Colon (tissue), 2 donors: ENCODE measurements around the gene SMARCC2.
"Not testable (repeated sequence)": the region's sequence is repeated elsewhere in the genome, so short reads cannot be mapped to it uniquely, and the experiment has no call there.

ENCODE experiments used
- FAIRE-seq: peaks from 2 replicates; lab custom pipeline; 2012; peaks lifted over from hg19 to GRCh38; lab: Jason Lieb, UNC
- donor health status: control.
- donor health status: control.

SMARCC2 gene

GRCh38 chr12:56208006-56208405 lies 18.7 kb upstream of the SMARCC2 start:
- no peak for FAIRE-seq

- FAIRE-seq = no peak
Measured at GRCh38 chr12:56206452-56207166, 17.3 kb upstream of the SMARCC2 start.

- no peak for FAIRE-seq
Measured at GRCh38 chr12:56205445-56205844, 16.2 kb upstream of the SMARCC2 start.

GRCh38 chr12:56204275-56204674 lies 15.0 kb upstream of the SMARCC2 start:
- FAIRE-seq = no peak

- no peak for FAIRE-seq
Measured at GRCh38 chr12:56202838-56203237, 13.6 kb upstream of the SMARCC2 start.

- FAIRE-seq = no peak
Measured at GRCh38 chr12:56202366-56202765, 13.1 kb upstream of the SMARCC2 start.

DNA sequence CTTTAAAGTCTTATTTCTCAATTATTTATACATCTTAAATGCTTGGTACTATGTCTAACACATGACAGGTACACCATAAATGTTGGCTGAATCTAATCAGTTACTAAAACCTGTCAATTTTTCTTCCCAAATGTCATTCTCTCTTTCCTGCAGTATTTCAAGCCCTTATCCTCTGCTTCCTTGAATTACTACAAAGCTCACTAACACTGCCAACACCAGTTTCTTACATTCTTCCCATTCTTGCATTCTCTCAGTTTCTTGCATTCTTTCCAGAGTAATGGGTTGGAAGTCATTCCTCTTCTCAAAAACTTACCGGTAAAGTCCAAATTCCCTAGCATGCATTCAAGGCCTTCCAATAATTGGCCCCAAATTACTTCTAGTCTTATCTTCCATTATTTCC lies 9.6 kb upstream of the SMARCC2 start:
- FAIRE-seq = no peak

- no peak for FAIRE-seq
Measured at GRCh38 chr12:56197921-56198635, 8.8 kb upstream of the SMARCC2 start.

- not testable (repeated sequence) for FAIRE-seq
Measured at GRCh38 chr12:56196818-56197550, 7.7 kb upstream of the SMARCC2 start.

GRCh38 chr12:56193025-56193578 lies 3.8 kb upstream of the SMARCC2 start:
- no peak for FAIRE-seq

DNA sequence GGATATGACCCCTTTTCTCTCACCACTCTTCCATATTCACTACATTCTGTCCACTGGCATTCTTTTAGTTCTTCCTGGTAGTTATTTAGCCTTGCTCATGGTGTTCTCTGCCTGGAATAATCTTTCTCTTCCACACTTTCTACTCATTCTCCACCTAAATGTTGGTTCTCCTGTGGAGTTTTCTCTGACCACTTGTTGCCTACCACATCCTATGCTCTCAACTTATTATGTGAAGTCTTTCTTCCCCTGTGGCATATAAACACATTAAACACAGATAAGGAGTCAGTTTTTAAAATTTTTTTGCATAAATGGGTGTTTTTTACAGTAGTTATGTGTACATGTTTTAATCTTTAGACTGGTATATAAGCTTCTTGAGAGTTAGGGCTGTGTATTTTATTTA lies 3.3 kb upstream of the SMARCC2 start:
- FAIRE-seq = no peak

GRCh38 chr12:56190695-56191155 lies 1.4 kb upstream of the SMARCC2 start:
- FAIRE-seq = no peak

- no peak for FAIRE-seq
Measured at GRCh38 chr12:56189918-56190694, 823 bp upstream of the SMARCC2 start.

- no peak for FAIRE-seq
Measured at GRCh38 chr12:56188778-56189098, 545 bp downstream of the SMARCC2 start.

DNA sequence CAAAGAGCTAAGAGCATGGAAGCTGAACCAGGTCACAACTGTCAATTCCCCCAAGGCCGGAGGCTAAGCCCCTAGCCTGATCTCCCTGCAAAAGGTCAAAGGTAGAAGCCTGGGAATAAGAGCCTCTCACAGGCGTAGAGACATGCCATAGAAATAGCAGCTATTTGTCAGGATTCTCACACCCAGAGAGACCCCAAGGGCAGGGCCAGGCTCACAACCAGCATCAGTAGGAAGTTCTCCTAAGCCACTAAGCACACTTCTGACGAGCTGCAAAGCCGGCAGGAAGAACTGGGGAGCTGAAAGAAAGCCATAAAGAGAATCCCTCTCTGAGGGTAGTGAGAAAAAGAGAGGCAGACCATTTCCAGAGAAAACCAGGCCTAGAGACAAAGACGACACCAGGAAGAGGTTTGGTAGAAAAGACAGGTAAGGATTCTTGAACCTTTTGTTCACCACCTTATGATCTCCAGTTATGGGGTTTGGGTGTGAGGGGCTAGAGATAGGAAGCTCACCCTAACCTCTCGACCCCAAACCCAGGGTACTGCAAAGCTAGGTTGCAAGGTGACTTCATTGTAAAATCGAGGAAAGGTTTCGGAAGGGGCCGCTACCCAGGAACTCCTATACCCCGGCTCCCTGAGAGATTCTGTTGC lies 1.0 kb downstream of the SMARCC2 start:
- FAIRE-seq = no peak

- FAIRE-seq = no peak
Measured at GRCh38 chr12:56186957-56187356, 2.3 kb downstream of the SMARCC2 start.

DNA sequence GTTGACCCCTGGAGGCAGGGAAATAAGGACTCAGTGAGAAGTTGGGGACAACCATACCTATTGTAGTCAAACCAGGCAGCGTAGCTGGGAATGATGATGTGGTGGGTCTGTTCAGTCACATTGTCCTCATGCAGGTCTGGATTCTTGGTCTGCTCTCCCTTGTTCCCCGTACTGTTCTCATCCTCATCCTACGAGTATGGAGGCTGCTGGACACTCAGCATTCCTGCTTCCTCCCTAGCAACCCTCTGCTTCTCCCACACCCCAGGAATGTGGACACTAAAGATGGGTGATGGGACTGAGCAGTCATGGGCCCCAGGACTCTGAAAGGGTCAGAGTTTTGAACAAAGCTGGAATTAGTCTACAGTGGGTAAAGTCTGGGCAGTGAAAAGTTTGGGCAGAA lies 10.9 kb downstream of the SMARCC2 start:
- FAIRE-seq = no peak

GRCh38 chr12:56172839-56173238 lies 16.4 kb downstream of the SMARCC2 start:
- no peak for FAIRE-seq

GRCh38 chr12:56169229-56169759 lies 20.0 kb downstream of the SMARCC2 start:
- FAIRE-seq = no peak

GRCh38 chr12:56165369-56165768 lies 23.9 kb downstream of the SMARCC2 start:
- no peak for FAIRE-seq

- no peak for FAIRE-seq
Measured at GRCh38 chr12:56164345-56164729, 24.9 kb downstream of the SMARCC2 start.
